GM18519 (cell line): ENCODE data around the gene ATXN7L1.

Source experiments
- ATAC-seq: cut with Tn5 transposase; IDR thresholded peaks from one replicate; pipeline ENCODE4 v1.9.1; 2021; ENCODE audit warnings: mild to moderate bottlenecking, moderate library complexity; ENCODE audit not compliant: unreplicated experiment, low FRiP score

Gene ATXN7L1, protein sequence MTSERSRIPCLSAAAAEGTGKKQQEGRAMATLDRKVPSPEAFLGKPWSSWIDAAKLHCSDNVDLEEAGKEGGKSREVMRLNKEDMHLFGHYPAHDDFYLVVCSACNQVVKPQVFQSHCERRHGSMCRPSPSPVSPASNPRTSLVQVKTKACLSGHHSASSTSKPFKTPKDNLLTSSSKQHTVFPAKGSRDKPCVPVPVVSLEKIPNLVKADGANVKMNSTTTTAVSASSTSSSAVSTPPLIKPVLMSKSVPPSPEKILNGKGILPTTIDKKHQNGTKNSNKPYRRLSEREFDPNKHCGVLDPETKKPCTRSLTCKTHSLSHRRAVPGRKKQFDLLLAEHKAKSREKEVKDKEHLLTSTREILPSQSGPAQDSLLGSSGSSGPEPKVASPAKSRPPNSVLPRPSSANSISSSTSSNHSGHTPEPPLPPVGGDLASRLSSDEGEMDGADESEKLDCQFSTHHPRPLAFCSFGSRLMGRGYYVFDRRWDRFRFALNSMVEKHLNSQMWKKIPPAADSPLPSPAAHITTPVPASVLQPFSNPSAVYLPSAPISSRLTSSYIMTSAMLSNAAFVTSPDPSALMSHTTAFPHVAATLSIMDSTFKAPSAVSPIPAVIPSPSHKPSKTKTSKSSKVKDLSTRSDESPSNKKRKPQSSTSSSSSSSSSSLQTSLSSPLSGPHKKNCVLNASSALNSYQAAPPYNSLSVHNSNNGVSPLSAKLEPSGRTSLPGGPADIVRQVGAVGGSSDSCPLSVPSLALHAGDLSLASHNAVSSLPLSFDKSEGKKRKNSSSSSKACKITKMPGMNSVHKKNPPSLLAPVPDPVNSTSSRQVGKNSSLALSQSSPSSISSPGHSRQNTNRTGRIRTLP

DNA sequence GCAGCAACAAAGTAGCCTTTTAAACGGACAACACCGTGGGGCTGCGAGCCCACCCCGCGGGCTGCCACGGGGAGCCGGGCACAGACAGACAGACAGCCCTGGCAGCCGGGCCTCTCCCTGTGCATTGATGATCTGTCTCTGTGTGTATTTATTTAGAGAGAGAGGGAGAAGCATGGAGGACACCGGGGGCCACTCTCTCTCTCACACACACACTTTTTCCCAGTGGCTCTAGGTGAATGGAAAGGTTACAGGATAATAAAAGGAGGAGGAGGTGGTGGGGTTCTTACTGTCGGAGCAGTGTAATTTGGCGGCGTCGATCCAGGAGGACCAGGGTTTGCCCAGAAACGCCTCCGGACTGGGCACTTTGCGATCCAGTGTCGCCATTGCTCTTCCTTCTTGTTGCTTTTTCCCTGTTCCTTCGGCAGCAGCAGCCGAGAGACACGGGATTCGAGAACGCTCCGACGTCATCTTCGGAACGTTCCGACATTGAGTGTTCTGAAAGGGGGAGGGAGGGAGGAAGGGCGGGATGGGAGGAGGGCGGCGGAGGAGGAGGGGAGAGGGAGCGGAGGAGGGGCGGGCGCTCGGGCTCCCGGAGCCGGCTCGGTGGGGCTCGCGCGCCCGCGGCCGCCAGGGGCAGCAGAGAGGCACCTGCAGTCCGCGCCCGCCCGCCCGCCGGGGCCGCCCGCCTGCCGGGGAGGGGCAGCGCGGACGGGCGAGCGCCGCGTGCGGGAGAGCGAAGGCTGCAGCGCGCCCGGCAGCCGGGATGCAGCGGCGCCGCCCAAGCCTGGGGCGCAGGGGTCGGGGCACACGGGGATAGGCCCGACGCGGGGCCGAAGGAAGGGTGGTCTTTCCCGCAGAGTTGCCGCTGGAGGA lies at the start of gene ATXN7L1:
Gene ATXN7L1, minus strand, starts transcription at position 509 of the 873 bp plus-strand sequence. Its CDS starts 41 bp downstream, at position 468.
- peak; percentile 51 for ATAC-seq

DNA sequence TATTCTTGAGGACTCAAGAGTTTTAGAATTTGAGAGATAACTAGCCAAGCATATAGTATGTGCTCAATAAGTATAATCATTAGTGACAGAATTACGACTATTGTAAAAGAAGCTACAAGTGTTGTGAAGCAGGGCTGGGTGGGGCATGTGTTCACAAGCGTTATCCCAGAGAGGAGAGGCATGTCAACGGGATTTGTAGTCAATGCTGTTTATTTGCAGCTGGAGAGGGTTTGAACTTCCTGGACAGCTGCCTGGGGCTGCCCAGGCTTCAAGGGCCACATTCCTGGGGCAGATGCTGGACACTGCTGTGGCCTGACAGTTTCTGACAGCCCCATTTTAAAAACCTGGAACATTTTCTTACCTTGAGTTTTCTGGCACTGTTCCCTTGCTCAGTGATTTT lies 49.7 kb upstream of the ATXN7L1 start:
- no peak for ATAC-seq

DNA sequence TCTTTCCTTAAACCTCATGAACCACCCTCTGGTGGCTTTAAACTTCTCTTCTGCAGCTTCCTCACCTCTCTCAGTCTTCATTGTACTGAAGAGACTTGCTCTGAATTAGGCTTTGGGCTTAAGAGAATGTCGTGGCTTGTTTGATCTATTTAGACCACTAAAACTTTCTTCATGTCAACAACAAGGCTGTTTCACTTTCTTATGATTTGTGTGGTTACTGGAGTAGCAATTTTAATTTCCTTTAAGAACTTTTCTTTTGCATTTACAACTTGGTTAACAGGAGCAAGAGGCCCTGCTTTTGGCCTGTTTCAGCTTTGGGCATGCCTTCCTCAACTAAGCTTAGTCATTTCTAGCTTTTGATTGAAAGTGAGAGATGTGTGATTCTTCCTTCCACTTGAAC lies 48.5 kb upstream of the ATXN7L1 start:
- ATAC-seq, result no peak

DNA sequence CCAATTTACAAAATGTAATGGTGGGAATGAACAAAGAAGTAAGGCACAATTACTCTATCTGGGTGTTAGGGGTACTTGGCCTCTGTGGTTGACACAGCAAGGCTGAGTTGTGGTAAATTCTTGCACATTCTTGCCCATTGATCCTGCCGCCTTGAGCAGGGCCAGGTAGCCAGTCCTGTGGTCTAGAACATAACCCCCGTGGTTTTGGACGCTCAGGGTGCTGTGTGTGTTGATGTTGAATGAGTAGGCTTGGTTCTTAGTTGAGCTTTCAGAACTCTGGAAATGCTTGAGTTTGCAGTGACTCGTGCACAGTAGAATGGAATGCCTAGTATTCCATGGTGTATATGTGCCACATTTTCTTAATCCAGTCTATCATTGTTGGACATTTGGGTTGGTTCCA lies 44.4 kb upstream of the ATXN7L1 start:
- no peak for ATAC-seq

DNA sequence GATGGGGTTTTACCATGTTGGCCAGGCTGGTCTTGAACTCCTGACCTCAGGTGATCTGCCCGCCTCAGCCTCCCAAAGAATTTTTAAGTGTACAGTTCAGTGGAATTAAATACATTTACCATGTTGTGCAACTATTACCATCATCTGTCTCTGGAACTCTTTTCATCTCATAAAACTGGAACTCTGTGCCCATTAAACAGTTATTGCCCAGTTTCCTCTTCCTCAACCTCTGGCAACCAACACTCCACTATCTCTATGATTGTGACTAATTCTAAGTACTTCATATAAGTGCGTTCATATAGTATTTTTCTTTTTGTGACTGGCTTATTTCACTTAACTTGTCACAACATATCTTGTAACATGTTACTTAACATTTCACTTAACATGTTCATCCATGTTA lies 41.3 kb upstream of the ATXN7L1 start:
- ATAC-seq, result no peak

DNA sequence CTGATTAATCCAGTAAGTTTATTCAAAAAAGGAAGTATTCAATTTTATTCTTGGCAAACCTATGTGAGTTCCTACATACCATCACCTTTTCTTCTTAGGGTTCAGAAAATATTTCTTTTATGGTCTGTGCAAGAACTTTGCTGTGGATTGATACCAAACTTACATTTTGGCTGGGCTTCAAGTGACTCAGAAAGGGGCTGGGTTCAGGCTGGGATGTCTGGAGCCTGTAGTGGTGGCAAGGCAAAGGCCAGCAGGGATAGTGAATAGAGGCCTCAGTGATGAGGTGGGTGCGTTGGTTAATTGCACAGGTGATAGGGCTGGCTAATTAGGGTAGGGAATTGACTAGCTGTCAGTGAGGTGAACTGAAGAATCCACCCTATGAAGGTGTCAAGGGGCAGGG lies 40.2 kb upstream of the ATXN7L1 start:
- ATAC-seq, result no peak

DNA sequence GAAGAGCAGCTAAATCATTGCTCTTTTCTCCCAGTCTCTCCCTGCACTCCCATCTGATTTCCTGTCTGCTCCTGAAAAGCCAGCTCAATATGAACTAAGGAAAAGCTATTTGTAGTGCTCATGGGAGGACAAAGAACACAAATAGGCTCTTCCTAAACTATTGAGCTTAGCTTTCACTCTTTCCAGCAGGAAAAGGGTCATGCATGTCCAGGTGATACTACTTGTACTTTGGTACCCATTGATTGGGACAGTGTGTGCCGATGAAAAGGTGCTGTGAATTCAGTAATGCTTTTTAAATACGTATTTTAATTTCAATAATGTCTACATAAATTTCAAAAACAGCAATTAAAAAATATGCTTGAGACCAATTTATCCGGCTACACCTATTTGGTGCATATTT lies 37.5 kb upstream of the ATXN7L1 start:
- ATAC-seq, result no peak

DNA sequence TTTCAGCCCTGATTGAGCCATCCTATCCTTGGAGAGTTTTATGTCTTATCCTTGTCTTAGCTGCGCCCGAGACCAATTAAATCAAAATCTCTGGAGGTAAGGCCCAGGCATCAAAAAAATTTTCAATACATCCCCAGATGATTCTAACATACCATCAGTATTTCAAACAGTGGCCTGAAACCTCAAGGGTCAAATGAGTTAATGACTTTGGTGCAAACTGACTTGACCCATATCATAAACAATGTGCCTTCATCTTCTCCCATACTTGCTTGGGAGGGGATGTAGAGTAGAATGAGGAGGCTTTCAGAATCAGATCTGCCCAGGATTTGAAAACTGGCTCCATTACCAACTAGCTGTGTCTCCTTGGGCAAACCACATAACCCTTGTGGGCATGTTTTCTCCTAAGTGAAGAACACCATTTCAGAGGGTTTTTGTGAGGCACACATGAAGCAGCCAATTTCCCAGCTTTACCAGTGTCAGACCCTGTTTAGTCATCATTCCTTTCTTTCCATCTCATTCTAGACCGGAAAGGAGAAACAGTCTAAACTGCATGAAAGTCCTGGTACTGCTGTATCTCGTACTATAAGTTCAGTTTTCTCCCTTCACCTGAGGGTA lies 35.7 kb upstream of the ATXN7L1 start:
- ATAC-seq, result no peak

DNA sequence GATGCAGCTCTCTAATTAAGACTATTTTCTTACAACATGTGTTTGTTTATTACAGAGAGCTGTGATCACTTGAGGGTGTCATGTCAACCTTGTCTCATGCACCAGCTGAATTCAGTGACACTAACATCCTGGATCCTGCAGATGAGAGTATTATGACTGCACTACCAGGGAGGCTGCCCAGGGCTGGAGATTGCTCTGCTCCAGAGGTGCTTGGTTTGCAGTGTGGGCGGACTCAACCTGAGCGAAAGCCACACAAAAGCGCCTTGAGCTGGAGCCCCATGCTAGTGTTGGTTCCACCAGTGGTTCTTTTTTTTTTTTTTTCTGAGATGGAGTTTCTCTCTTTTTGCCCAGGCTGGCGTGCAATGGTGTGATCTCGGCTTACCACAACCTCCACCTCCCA lies 33.8 kb upstream of the ATXN7L1 start:
- no peak for ATAC-seq

DNA sequence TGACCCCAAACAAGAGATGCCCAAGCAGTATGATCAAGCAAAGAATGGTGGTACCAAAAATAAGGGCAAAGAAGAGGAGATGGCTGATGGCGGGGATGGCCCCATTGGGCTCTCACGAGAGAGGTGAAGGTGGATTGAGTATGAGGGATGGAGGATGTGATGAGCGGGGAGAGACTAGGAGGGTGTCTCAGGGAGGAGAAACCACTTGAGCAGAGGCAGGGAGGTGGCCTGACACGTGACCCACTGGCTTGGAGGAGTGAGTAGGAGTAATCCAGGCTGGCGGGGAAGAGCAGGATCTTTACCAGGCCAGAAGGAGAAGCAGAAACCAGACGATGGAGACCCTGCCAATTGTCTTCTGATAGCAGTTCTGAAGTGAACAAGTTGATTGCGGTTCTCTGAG lies 33.3 kb upstream of the ATXN7L1 start:
- ATAC-seq, result no peak

DNA sequence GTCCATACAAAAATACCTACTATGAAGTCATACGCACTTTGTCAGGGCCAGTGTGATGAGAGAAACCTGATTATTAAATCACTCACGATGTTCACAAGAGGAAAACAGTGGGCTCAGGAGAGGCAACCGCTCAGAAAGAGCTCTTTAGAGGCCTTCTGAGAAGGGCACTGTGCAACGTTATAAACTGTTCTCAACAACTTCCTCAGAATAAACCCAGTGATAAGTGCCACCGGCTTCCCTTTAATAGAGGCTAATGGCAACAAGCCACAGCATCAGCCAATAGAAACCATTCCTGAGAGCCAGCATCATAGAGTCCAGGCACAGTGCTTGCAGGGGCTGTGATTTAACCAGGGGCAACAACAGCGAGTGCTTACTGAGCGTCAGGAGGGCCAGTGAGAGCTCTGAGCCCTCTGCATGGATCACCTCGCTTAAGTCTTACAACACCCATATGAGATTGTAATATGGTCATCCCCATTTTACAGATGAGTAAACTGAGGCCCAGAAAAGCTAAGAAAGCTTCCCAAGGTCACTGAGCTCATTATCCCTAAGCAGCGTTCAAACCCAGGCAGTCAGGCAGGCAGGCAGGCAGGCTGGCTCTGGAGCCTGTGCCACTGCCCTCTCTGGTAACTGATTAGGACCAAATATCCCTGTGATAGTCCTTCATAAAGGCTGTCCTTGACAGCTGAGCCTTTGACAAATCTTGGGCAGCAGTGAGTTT lies 30.9 kb upstream of the ATXN7L1 start:
- no peak for ATAC-seq

DNA sequence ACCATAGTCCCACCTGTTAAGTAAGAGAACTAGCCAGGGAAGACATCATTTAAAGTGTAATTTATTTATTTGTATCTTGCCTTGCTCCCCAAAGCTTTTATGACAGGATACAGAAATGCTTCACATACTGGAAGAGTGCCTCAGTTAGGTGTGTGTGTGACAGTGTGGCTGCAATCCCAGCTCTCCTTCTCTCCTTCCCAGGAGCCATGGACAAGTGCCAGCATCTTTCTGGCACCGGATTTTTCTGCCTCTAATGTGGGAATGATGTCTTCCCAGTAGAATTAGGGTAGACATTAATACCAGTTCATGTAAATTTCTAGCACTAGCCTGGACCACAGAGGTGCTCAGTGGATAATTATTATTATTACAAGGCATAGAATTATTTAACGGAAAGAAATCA lies 30.3 kb upstream of the ATXN7L1 start:
- ATAC-seq, result no peak

DNA sequence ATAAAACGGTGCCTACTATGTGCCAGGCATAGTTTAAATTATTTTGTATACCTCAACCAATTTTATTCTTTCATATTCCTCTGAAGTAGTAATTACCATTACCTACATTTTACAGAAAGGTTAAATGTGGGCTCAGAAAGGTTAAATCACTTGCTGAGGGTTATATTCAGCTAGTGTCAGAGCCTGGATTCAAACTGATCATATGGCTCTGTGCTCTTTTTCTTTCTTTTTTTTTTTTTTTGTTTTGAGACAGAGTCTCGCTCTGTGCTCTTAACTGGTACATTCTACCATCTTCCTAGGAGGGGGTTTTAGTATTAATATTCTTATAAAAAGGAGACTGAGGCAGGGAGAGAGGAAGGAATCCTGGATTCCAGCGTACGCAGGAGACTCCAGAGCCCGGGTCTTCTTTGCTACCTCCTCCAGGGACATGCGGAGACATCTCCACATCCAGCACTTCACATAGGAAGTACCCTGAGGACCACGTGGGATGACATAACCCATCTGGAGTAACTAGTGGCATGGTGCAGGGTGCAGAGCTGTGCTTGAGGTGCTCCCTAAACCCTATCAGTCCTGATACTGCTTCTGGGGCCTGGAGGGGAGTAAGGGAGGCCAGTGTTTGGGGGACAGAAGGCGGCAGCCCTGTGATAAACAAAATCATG lies 29.6 kb upstream of the ATXN7L1 start:
- ATAC-seq, result no peak

DNA sequence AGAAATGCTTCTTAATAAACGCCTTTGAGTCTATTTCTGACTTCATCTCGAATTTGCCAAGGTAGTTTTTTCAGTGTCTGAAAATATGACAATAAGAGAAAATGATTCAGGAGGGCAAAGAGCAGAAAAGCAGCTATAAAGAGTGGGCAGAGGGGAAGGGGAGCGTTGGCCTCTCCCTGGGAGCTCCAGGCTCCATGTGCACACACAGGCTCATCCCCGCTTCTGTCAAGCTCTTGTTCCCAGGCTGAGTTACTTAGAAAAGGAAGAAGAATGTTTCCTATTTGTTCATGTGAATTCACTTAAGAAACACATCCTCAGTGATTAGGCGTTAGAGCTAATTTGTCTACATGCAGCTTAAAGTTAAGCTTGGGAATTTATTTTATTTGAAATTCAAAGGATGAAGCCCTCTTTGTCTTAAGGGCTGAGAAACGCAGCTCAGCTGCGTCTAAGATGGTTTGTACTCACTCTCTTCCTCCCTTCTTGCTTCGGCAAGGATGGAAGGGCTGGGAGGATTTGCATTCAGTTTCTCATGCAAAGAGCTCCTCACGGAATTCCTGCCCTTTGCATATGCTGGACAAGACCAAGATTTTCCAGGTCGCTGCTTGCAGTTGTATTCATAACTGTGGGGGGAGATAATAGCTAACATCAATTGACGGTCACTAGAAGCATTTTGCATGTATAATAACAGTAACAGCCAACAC lies 29.0 kb upstream of the ATXN7L1 start:
- ATAC-seq, result no peak

DNA sequence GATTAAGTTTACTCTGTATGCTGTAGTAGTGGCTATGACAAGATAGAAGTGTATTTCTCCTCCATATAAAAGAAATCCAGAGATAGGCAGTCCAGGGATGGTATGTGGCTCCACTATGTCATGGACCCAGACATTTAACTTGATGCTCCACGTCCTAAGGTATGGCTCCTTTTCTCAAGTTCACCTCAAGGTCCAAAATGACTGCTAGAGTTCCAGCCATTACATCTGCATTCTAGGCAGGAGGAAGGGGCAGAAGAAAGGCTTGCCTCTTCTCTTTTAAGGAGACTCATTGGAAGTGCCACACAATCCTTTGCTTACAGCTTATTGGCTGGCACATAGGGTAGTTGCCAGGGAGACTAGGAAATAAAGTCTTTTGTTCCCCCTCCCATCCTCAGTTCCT lies 27.7 kb upstream of the ATXN7L1 start:
- ATAC-seq, result no peak

DNA sequence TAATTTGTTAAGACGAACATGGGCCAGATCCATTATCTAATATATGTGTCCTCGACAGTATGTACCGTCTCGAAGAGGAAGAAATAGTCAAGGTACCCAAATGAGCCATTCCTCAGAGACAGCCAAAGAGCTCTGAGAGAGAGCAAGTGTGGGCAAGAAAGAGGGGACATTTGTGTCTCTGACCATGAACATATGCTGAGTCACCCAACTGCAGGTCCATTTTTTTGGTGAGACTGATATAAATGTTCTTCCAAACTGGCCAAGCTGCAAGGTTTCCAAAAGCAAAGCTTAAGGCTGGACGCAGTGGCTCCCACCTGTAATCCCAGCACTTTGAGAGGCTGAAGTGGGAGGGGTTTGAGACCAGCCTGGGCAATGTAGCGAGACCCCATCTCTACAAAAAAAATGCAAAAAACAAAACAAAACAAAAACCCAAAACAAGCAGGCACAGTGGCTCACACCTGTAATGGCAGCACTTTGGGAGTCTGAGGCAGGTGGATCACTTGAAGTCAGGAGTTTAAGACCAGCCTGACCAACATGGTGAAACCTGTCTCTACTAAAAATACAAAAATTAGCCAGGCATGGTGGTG lies 26.0 kb upstream of the ATXN7L1 start:
- ATAC-seq, result no peak

DNA sequence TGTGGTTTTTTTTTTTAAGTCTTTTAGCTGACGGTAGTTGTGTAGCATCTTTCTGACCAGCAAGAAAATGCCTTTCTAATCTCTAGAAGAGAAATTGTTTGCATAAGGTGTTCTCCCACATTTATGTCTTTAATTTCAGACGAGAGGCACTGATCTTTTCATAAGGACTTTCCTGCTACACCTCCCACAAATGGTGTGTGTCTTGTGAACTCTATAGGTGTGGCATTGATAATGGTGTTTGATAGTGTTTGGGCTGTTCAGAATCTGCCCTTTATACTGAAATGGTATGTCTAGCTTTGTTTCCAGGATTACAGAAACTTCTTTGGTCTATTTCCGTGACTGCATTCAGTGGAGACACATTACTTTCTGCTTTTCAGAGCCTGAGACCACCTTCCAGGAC lies 21.6 kb upstream of the ATXN7L1 start:
- ATAC-seq, result no peak

DNA sequence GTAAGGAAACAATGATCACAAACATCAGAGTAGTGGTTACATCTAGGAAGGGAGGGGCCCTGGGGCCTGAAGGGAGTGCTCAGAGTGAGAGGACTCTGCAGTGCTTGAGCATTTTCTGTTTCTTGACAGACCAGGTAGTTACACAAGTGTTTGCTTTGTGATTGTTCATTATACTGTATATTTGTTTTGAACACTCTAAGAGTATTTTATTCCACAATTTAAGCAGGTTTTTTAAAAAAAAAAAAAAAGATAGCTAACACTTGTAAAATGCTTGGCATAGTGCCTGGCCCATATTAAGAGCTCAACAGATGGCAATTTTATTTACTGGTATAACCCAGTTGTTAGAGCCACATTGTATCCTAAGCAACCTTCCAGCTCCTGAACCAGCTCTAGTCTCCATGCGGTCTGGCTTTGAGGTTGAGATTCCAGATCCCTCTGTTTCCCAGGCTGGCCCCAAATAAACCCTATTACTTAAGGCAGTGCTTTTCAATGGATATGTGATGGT lies 20.1 kb upstream of the ATXN7L1 start:
- ATAC-seq, result no peak
